Natural killer cell (primary cell): ENCODE results near the gene NAA11. TPM values are rescaled to one million over a fixed set of nuclear protein-coding genes. Genes with fewer than 3 reads are reported as not detected.
"Not testable (repeated sequence)": the region's sequence is repeated elsewhere in the genome, so short reads cannot be mapped to it uniquely, and the experiment has no call there.

ENCODE experiments used
- ATAC-seq, 3 donors: fragments of 150-1000 bp in 2 of 3; fragments of 200-7000 bp in 1 of 3; cut with Tn5 transposase; 1 replicate in 1 of 3; 2 replicates in 2 of 3; pipeline ENCODE4 v1.10.0; 2021; ENCODE audit warnings: mild to moderate bottlenecking in 2 of 3, moderate library complexity in 2 of 3
- DNase-seq, 2 donors: peaks; one replicate each; pipeline versions ENCODE4 v3.0.0 to v3.0.0-alpha.2; 2013 to 2021; ENCODE audit warnings: mixed read lengths in 1 of 2
- H3K27ac ChIP-seq: one replicate; pipeline ENCODE4 v1.5.1; 2013; ENCODE audit warnings: mild to moderate bottlenecking, low read length
- H3K27me3 ChIP-seq: one replicate; pipeline ENCODE4 v1.6.1; 2013; ENCODE audit warnings: low read length; ENCODE audit not compliant: control insufficient read depth, insufficient read depth
- H3K36me3 ChIP-seq: one replicate; pipeline ENCODE4 v1.6.1; 2013; ENCODE audit warnings: low read length; ENCODE audit not compliant: control insufficient read depth, insufficient read depth
- H3K4me1 ChIP-seq: one replicate; pipeline ENCODE4 v1.6.1; 2013; ENCODE audit warnings: low read length; ENCODE audit not compliant: control insufficient read depth, insufficient read depth
- H3K4me3 ChIP-seq: one replicate; pipeline ENCODE4 v1.5.1; 2013; ENCODE audit warnings: low read length
- H3K9me3 ChIP-seq: one replicate; pipeline ENCODE4 v1.6.1; 2013; ENCODE audit warnings: low read length; ENCODE audit not compliant: control insufficient read depth, insufficient read depth
- H3K27ac Mint-ChIP-seq, 2 donors: one replicate each; pipeline ENCODE4 v1.8.0; 2022; ENCODE audit warnings: mild to moderate bottlenecking in 2 of 2, mixed read lengths in 2 of 2, moderate library complexity in 1 of 2
- H3K27me3 Mint-ChIP-seq, 2 donors: one replicate each; pipeline ENCODE4 v1.8.0; 2022; ENCODE audit warnings: low read depth in 2 of 2, mixed read lengths in 2 of 2
- H3K36me3 Mint-ChIP-seq: one replicate; pipeline ENCODE4 v1.8.0; 2022; ENCODE audit warnings: mixed read lengths
- H3K4me1 Mint-ChIP-seq, 2 donors: one replicate each; pipeline ENCODE4 v1.8.0; 2022; ENCODE audit warnings: mixed read lengths in 2 of 2
- H3K4me3 Mint-ChIP-seq: one replicate; pipeline ENCODE4 v1.8.0; 2022; ENCODE audit warnings: mild to moderate bottlenecking, moderate library complexity, mixed read lengths
- H3K9me3 Mint-ChIP-seq, 2 donors: one replicate each; pipeline ENCODE4 v1.8.0; 2022; ENCODE audit warnings: mixed read lengths in 2 of 2
- WGBS: methylation state at CpG from one replicate; pipeline ENCODE4 v1.1.7; 2013; ENCODE audit warnings: missing lambda C conversion rate; ENCODE audit not compliant: insufficient coverage; 5-methylcytosine and 5-hydroxymethylcytosine counted together
- intact Hi-C: fragments of 100-400 bp; cut with micrococcal nuclease; formaldehyde crosslinking; loops from one replicate; pipeline ENCODE4 v1.14.2; 2022
- total RNA-seq, 4 donors: library from RNA; stranded (reverse); fragments of 120-200 nt in 1 of 4; gene quantifications; one replicate each; pipeline versions ENCODE4 v1.2.3 to v1.2.4, GENCODE V29; 2013 to 2022
- TF ChIP-seq, protein P1 (sequence below): fragments of 200-600 bp; IDR thresholded peaks from one replicate; pipeline ENCODE4 v1.8.0; 2022; ENCODE audit warnings: antibody characterized with exemption

Gene NAA11
- total RNA-seq, 3 donors from 2014 or later (not counting 1 experiment from before 2014, with no cell fraction given), result not detected

DNA sequence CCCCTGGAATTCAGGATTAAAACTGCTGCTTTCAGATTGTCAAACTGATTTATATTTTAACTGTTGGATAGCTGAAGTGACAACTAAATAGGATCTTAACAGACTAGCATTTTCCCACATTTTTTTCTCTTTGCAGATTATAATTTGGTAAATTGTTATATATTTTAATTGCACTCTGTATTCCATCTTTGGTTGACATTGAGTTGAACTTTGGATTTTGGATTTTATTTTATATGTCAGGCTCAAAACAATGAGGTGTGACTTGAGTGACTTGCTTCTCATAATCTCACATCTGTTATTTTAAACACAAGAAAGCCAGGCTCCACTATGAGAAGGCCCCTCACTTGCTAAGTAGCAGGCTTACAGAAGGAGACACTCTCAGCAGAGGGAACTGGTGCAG lies 38.1 kb downstream of the NAA11 start:
- no peak overlapping the region for H3K4me3 ChIP-seq
- TF ChIP-seq, protein P1, sequence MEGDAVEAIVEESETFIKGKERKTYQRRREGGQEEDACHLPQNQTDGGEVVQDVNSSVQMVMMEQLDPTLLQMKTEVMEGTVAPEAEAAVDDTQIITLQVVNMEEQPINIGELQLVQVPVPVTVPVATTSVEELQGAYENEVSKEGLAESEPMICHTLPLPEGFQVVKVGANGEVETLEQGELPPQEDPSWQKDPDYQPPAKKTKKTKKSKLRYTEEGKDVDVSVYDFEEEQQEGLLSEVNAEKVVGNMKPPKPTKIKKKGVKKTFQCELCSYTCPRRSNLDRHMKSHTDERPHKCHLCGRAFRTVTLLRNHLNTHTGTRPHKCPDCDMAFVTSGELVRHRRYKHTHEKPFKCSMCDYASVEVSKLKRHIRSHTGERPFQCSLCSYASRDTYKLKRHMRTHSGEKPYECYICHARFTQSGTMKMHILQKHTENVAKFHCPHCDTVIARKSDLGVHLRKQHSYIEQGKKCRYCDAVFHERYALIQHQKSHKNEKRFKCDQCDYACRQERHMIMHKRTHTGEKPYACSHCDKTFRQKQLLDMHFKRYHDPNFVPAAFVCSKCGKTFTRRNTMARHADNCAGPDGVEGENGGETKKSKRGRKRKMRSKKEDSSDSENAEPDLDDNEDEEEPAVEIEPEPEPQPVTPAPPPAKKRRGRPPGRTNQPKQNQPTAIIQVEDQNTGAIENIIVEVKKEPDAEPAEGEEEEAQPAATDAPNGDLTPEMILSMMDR, result no peak
- Mint-ChIP-seq H3K4me1 (no peaks in the 10 kb centered on the region), H3K27ac (no peak overlapping the region), H3K9me3 (peaks cover 2 to 3% of the 10 kb centered on the region in 2 donors), H3K27me3 (no peaks in the 10 kb centered on the region), H3K36me3 (no peaks in the 10 kb centered on the region), H3K4me3 (no peak overlapping the region)
- H3K9me3 ChIP-seq, result no peaks in the 10 kb centered on the region
- no peak for DNase-seq
- no peak overlapping the region for H3K27ac ChIP-seq
- H3K4me1 ChIP-seq, result no peaks in the 10 kb centered on the region
- H3K27me3 ChIP-seq, result no peaks in the 10 kb centered on the region
- intact Hi-C loops, result no loop called here
- H3K36me3 ChIP-seq, result no peaks in the 10 kb centered on the region
- ATAC-seq, result no peak

DNA sequence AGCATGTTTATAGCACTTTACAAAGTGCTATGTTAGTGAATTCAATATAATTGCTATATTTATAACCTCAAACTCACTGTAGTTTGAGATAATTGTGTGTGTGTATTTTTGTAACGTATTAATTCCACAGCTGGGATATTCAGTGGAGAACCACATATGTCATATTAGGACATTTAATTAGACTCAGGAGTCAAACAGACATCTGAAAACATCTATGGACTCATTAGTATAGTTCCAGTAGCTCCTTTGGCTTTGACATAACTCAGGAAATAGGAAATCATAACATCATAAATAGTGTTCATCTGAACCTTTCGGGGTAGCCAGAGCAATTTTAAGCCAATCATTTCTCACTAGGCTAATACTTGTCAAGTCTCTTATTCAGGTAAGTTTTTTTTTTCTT lies 38.8 kb downstream of the NAA11 start:
- ATAC-seq (no peak), DNase-seq (no peak)
- WGBS, result 100% methylated on average over 1 of the region's 2 CpGs
- Histone ChIP-seq H3K27ac (no peak overlapping the region), H3K4me1 (no peaks in the 10 kb centered on the region), H3K9me3 (no peaks in the 10 kb centered on the region), H3K4me3 (no peak overlapping the region), H3K36me3 (no peaks in the 10 kb centered on the region), H3K27me3 (no peaks in the 10 kb centered on the region)
- TF ChIP-seq, protein P1, result no peak
- Mint-ChIP-seq H3K27me3 (no peaks in the 10 kb centered on the region), H3K4me3 (no peak overlapping the region), H3K27ac (no peak overlapping the region), H3K4me1 (no peaks in the 10 kb centered on the region), H3K36me3 (no peaks in the 10 kb centered on the region), H3K9me3 (peaks cover 2 to 3% of the 10 kb centered on the region in 2 donors)
- intact Hi-C loops, result no loop called here

DNA sequence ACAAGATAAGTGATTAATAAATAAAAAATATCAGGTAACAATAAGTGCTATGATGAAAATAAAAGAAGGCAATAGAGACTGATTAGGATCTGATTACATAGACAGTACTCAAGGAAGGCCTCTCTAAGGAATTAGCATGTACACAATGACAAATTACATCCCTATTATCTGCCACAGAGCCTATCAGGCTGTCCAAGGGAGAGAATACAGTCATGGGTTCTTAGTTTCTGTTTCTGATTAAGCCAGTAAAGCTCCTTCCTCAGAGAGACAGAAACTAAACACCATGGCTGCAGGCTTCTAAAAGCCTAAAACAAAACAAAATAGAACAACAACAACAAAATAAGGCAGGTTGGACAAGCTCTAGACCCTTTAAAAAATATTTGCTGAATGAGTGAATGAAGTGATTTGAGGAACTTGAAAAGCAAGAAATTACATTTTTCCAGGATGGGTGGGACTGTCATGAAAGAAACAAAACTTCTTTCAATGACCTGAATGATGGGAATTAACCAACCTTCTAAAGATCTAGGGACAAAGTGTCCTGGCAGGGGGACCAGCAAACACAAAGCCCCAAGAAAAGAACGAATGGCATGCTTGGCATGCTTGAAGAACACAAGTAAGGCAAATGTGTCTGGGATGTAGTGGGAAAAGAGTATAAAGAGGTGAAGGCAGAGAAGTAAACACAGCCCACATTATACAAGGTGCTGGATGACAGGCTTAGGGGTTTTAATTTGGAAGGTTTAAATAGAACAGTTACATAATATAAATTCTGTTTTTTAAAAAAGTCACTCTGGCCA lies 44.1 kb downstream of the NAA11 start:
- H3K4me3 ChIP-seq, result no peak overlapping the region
- no peaks in the 10 kb centered on the region for H3K36me3 ChIP-seq
- H3K36me3 Mint-ChIP-seq, result no peaks in the 10 kb centered on the region
- H3K4me3 Mint-ChIP-seq, result no peak overlapping the region
- no peaks in the 10 kb centered on the region for H3K27me3 ChIP-seq
- ATAC-seq, result no peak
- intact Hi-C loops, result no loop called here
- H3K27ac ChIP-seq, result no peak overlapping the region
- no peaks in the 10 kb centered on the region for H3K9me3 ChIP-seq
- H3K27ac Mint-ChIP-seq, result no peak overlapping the region
- H3K27me3 Mint-ChIP-seq, result no peaks in the 10 kb centered on the region
- 63% methylated on average over 1 of the region's 1 CpG for WGBS
- no peaks in the 10 kb centered on the region for H3K4me1 Mint-ChIP-seq
- TF ChIP-seq, protein P1, result no peak
- H3K9me3 Mint-ChIP-seq, result peaks cover 0 to 6% of the 10 kb centered on the region in 2 donors
- H3K4me1 ChIP-seq, result no peaks in the 10 kb centered on the region
- no peak for DNase-seq

DNA sequence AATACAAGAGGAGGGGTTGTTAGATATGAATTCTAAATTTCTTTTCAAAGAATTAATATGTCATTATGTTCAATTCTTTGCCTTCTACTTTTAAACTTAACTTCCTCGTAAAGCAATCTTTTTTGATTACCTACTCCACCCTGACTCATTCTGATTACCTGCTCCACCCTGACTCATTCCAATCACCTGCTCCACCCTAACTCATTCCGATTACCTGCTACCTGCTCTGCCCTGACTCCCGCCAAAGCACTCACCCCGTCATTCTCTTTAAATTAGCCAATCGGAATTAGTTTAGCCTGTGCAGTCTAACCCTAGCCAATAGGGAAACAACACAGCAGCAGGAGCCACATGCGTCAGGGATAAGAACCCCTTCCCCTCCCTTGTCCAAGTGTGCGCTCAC lies 48.4 kb downstream of the NAA11 start:
- H3K27me3 Mint-ChIP-seq, H3K4me3 ChIP-seq, H3K27ac Mint-ChIP-seq, H3K4me1 ChIP-seq, ATAC-seq, DNase-seq, H3K36me3 Mint-ChIP-seq, H3K9me3 ChIP-seq, intact Hi-C loops, H3K4me1 Mint-ChIP-seq, H3K27me3 ChIP-seq, H3K9me3 Mint-ChIP-seq, H3K4me3 Mint-ChIP-seq, H3K36me3 ChIP-seq, H3K27ac ChIP-seq: not testable (repeated sequence)
- 93% methylated on average over 2 of the region's 7 CpGs for WGBS
